ENCODE results near the gene COLEC12. TPM values are rescaled to one million over a fixed set of nuclear protein-coding genes. Genes with fewer than 3 reads are reported as not detected.

The COLEC12 gene
- total RNA-seq, 2 donors from 2014 or later = 10.9 to 15.3 TPM

DNA sequence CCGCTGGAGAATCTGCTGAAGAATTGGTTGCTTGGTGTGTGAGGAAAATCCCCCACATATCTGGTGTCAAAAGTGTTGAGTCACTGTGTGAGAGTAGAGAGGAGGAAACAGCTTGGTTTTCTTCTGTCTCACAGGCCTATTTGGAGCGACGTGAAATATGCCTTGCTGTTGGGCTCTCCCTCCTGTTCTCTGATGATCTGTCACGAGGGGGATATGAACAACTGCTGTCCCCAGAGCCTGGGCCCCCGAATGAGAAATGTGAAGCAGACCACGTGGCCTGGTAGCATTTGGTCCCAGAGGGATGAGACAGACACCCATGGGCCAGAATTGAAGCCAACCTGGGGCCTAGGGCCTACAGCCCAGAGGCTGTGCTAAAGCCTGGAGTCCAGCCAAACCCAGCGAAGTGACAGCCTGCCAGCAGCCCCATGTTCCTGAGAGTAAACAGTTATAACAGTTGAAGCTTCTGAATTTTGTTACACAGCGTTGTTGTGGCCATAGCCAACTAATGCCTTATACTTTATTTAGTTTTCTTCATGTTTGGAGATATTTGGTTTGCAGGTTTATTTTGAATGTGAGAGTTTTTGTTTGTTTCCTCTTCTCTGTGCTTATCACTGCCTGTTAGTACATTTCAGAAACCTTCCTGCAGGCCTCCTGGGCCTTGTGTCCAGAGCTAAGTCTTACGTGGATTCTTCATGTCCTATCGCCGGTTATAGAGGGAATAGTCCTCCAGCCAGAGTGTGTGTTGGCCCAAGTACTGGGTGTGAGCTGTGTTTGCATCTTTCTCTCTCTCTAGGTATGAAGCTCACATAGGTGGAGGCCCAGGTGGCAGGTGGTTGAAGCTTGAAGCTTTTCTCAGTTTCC lies 18.7 kb upstream of the COLEC12 start:
- Histone ChIP-seq H3K4me1 (peaks cover 0 to 12% of the 10 kb centered on the region in 2 donors), H3K4me3 (no peak overlapping the region), H3K27me3 (no peaks in the 10 kb centered on the region), H3K27ac (peak overlapping the region; percentile 45 to 54), H3K9me3 (no peaks in the 10 kb centered on the region), H3K36me3 (no peaks in the 10 kb centered on the region)
- TF ChIP-seq, protein P1, sequence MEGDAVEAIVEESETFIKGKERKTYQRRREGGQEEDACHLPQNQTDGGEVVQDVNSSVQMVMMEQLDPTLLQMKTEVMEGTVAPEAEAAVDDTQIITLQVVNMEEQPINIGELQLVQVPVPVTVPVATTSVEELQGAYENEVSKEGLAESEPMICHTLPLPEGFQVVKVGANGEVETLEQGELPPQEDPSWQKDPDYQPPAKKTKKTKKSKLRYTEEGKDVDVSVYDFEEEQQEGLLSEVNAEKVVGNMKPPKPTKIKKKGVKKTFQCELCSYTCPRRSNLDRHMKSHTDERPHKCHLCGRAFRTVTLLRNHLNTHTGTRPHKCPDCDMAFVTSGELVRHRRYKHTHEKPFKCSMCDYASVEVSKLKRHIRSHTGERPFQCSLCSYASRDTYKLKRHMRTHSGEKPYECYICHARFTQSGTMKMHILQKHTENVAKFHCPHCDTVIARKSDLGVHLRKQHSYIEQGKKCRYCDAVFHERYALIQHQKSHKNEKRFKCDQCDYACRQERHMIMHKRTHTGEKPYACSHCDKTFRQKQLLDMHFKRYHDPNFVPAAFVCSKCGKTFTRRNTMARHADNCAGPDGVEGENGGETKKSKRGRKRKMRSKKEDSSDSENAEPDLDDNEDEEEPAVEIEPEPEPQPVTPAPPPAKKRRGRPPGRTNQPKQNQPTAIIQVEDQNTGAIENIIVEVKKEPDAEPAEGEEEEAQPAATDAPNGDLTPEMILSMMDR (IDR thresholded peaks at IDR 0.05) = no peak
- no peak for DNase-seq (ENCODE audit: low spot score)

DNA sequence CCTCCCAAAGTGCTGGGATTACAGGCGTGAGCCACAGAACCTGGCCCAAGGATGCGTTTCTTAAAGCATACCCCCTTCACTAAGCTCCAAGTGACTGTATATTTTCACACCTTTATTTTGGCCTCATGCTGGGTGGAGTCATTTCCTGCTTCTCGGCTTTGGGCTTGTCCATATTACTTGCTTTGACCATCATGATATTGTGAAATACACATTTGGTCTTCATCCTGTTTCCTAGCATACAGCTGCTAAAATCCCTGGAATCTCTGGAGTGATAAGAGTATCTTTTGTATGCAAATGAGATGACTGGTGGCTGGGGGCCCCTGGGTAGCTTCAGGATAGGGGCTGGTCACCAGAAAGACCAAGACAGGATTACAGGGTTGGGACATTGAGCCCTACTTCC lies 17.6 kb upstream of the COLEC12 start:
- Histone ChIP-seq H3K4me1 (peaks cover 0 to 12% of the 10 kb centered on the region in 2 donors), H3K27ac (no peak overlapping the region), H3K36me3 (no peaks in the 10 kb centered on the region), H3K4me3 (no peak overlapping the region), H3K27me3 (no peaks in the 10 kb centered on the region), H3K9me3 (no peaks in the 10 kb centered on the region)
- TF ChIP-seq, protein P1 (IDR thresholded peaks at IDR 0.05) = no peak
- DNase-seq (ENCODE audit: low spot score) = no peak

DNA sequence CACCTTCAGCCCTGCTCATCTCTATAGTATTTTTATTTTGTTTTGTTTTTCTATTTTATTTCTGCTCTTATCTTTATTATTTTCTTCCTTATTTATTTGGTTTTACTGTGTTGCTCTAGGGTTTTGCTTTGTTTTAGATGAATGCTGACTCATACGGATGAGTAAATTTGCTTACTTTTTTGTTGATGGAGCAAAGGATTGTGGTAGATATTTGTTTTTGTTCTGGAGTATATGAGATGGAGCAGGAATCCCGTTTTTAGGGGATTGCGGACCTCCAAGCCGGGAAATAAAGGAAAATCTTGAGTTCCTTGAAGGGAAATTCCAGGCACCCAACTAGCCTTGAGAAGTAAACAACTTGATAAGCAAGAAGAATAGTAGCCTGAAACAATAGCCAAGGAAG lies 15.3 kb upstream of the COLEC12 start:
- TF ChIP-seq, protein P1 (IDR thresholded peaks at IDR 0.05) = no peak
- Histone ChIP-seq H3K4me1 (peaks cover 0 to 12% of the 10 kb centered on the region in 2 donors), H3K27me3 (no peaks in the 10 kb centered on the region), H3K36me3 (no peaks in the 10 kb centered on the region), H3K9me3 (no peaks in the 10 kb centered on the region), H3K27ac (no peak overlapping the region), H3K4me3 (no peak overlapping the region)
- no peak for DNase-seq (ENCODE audit: low spot score)

DNA sequence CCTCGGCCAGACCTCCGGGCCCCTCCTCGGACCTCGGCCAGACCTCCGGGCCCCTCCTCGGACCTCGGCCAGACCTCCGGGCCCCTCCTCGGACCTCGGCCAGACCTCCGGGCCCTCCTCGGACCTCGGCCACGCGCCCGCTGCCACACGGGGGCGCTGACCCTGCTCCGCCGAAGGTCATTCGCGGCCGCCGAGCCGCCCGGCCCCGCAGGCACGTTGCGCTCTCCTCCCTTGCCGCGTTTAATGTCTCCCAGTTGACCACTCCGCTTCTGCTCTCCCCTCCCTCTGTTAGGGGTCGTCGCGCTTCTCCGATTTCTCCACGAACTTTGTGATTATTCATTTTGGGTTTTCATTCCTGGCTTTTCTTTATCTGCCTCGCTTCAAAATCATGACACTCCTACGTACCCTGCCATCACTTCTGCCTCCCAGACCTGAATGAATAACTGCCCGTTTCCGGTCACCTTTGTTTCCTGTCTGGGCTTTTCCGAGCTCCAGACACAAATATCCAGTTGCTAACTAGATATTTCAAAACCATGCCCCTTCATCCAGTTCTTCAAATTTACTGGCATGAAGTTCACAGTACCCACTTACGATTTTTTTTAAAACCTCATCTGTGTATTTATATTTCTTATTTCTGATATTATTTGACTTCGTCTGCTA lies 14.8 kb upstream of the COLEC12 start:
- no peak for DNase-seq (ENCODE audit: low spot score)
- TF ChIP-seq, protein P1 (IDR thresholded peaks at IDR 0.05) = no peak

DNA sequence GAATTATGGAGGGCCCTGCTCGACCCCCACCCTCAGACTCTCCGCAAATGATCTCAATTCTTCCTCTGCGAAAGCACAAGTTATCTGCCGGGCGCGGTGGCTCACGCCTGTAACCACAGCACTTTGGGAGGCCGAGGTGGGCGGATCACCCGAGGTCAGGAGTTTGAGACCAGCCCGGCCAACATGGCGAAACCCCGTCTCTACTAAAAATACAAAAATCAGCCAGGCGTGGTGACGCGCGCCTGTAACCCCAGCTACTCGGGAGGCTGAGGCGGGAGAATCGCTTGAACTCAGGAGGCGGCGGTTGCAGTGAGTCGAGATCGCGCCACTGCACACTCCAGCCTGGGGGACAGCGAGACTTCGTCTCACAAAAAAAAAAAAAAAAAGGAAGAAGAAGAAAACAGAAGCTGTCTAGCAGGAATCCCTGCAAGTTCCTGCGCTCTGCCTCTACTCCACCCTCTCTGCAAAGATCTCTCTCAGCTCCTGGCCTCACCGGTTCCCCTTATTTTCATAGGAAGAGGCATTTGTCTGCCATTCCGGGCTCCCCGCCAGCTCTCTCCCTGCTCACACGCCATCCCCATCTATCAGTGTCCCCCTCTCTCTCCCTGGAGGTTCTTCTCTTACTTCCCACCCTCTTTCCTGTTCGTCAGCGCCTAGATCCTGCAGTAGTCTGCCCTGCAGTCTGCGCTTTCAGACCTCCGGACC lies 13.5 kb upstream of the COLEC12 start:
- TF ChIP-seq, protein P1 (IDR thresholded peaks at IDR 0.05) = no peak
- Histone ChIP-seq H3K9me3 (no peaks in the 10 kb centered on the region), H3K4me3 (no peak overlapping the region), H3K4me1 (peaks cover 0 to 5% of the 10 kb centered on the region in 2 donors), H3K36me3 (no peaks in the 10 kb centered on the region), H3K27ac (no peak overlapping the region), H3K27me3 (no peaks in the 10 kb centered on the region)
- DNase-seq (ENCODE audit: low spot score) = no peak

More for the DNA sequence above, 14.8 kb upstream of the COLEC12 start:
- Histone ChIP-seq H3K4me1 (peaks cover 0 to 12% of the 10 kb centered on the region in 2 donors), H3K36me3 (no peaks in the 10 kb centered on the region), H3K4me3 (no peak overlapping the region), H3K27ac (no peak overlapping the region), H3K27me3 (no peaks in the 10 kb centered on the region), H3K9me3 (no peaks in the 10 kb centered on the region)

All from right atrium auricular region (tissue), 2 donors.